Activated CD8-positive, alpha-beta memory T cell treated with anti-CD3 and anti-CD28 coated beads, Interleukin-2, amount 50 U/mL, for 4 hours (primary cell): Measurements from ENCODE around the gene GALNT9.
"Not testable (repeated sequence)": the region's sequence is repeated elsewhere in the genome, so short reads cannot be mapped to it uniquely, and the experiment has no call there.

Experiments used
- DNase-seq: peaks from one replicate; pipeline ENCODE4 v3.0.0-alpha.2; 2020

Gene GALNT9

DNA sequence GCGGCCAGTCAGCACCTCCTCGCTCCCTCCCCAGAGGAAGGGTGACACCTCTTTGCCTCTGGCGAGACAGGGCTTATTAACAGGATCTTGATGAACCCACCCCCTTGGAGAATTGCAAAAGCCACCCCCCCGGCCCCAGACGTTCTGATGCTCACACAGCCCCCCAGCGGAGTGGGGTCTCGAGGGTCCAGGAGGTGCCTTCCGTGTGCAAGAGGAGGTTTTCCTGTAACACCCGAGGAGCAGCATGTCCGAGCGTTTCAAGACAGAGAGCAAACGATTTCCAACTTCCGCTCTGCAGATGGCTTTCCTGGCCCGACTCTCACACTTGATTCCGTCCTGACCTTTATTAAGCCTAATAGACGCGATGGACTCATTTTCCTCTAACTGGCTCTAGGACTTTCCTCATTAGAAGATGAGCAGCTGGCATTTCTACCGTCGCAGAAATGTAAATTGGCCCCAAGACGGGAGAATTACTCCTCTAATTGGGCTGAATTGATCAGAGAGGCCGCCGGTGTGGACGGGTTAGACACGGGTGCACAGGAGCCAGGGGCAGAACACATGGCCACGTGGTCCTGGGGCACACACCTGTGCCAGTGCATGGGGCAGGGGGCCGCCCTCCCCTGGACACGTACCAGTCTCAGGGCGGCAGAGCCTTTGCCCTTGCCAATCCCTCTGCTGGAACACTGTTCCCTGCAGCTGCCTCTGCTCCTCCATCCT lies 100.8 kb downstream of the GALNT9 start:
- no peak for DNase-seq

DNA sequence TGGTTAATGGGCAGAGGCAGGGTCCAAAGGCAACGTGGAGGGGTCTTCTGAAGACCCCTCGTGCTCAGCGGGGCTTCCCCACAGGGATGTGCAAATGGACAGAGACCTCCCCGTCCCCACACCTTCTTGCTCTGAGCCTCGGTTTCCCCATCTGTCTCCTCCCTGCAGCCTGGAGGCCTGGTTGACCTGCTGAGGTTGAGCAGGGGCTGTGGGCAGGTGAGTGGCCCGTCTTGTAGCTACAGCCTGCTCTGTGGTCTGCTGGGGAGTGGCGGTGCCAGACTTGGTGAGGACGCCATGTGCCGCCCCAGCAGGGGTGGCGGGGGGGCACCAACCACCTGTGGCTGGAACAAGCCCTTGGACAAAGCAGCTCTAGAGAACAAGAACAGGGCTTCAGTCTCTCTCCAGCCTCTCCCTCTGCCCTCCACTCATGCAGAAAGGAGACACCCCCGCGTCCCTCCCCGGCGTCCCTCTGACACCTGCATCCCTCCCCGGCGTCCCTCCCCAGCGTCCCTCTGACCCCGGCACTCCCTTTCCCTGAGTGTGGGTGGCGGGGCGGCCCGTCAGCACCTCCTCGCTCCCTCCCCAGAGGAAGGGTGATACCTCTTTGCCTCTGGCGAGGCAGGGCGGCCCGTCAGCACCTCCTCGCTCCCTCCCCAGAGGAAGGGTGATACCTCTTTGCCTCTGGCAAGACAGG lies 101.5 kb downstream of the GALNT9 start:
- DNase-seq = no peak

DNA sequence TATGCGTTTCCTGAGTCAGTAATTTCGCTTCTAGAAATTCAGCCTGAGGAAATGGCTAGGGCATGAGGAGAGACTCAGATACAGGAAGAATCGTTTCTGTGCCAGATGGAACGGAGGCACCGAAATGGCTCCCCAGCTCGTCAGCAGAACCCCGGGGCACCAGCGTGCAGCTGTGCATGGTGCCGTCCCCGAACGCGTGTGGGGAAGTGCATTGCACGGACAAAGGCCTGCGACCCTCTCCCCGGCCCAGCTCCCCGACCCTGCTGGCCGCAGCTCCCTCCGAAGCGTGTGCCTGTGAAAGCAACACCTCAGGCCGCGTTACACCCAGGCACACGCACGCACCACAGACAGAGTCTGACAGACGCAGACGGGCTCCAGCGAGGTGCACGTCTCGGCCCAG lies 102.3 kb downstream of the GALNT9 start:
- no peak for DNase-seq

DNA sequence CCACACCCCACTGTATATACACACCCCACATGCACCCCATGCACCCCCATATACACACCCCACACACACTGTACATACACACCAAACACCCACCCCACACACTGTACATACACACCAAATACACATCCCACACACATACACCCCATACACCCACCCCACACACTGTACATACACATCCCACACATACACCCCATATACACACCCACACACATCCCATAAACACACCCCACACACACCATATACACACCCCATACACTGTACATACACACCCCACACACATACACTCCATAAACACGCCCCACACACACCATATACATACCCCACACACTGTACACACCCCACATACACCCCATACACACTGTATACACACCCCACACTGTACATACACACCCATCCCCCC lies 102.8 kb downstream of the GALNT9 start:
- no peak for DNase-seq

DNA sequence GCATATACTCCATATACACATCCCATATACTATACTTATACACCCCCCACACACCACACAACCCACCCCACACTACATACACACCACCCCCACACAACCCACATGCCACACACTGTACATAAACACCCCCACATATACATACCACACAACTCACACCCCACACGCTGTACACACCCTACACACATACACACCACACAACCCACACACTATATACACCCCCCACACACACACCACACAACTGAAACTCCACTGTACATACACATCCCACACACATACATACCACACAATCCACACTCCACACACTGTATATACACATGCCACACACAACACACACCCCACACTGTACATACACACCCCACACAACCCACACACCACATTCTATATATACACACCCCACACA lies 104.2 kb downstream of the GALNT9 start:
- no peak for DNase-seq

DNA sequence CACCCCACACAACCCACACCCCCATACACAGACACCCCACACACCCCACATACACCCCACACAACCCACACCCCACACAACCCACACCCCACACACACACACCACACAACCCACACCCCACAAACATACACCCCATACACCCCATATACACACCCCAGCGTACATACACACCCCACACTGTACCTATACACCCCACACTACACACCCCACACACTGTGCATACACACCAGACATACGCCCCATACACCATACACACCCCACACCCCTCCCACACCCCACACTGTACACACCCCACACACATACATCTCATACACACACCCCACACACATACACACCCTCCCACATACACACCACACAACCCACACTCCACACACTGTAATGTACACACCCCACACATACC lies 104.9 kb downstream of the GALNT9 start:
- DNase-seq = no peak

DNA sequence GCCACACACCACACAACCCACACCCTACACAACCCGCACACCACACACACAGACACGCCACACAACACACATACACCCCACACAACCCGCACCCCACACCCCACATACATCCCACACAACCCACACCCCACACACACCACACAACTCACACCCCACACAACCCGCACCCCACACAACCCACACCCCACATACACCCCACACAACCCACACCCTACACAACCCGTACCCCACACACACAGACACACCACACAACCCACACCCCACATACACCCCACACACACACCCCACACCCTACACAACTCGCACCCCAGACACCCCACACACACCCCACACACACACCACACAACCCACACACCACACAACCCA lies 106.6 kb downstream of the GALNT9 start:
- no peak for DNase-seq

DNA sequence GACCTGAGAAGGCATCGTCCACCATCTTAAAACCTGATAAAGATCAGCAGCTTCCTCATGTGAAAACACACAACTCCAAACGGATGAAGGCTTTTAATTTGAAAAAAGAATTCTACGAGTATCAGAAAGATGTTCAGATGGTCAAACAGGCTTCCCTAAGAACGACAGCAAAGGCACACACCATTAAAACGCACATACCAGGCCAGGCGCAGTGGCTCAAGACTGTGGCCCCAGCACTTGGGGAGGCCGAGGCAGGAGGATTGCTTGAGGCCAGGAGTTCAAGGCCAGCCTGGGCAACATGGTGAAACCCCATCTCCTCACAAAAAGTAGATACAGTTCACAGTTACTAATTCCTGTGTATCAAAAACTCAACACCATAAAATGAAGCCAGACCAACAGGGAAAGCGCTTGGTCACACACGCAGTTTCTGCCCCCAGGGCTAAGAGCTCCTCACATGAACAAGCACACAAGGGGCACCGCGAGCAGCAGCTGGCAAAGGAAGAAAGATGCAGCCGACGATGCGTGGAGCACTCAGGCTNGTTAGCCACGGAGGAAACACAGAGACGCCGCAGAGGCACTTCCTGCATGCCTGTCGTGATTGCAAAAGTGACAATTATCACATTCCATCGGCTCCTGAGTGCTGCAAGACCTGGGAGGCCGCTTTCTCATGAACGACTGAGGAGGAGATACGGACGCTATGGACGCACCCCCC lies 107.1 kb downstream of the GALNT9 start:
- DNase-seq = peak; percentile 36

DNA sequence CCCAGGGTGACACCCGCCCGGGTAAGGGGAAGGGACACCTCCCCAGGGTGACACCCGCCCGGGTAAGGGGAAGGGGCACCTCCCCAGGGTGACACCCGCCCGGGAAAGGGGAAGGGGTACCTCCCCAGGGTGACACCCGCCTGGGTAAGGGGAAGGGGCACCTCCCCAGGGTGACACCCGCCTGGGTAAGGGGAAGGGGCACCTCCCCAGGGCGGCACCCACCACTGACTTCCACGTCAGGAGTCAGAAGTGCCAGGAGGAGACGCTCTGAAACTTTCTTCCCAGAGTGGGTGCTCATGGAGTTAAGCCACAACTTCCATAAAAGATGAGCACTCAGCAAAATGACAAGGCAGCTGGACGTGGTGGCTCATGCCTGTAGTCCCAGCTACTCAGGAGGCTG lies 109.6 kb downstream of the GALNT9 start:
- DNase-seq = not testable (repeated sequence)

DNA sequence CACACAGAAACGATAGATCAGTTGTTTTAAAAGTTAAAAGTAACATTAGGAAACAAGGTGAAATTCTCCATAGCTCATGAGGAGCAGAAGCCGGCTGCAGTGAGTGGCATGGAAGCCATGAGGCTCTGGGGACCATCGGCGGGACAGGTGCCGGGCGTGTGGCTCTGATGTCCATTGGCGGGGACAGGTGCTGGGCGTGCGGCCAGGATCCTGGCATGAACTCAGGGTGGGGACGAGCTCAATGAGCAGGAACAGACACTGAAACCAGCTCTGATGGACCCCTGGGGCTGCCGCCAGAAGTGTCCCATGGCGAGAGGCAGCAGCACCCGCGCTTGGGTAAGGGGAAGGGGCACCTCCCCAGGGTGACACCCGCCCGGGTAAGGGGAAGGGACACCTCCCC lies 110.1 kb downstream of the GALNT9 start:
- no peak for DNase-seq

DNA sequence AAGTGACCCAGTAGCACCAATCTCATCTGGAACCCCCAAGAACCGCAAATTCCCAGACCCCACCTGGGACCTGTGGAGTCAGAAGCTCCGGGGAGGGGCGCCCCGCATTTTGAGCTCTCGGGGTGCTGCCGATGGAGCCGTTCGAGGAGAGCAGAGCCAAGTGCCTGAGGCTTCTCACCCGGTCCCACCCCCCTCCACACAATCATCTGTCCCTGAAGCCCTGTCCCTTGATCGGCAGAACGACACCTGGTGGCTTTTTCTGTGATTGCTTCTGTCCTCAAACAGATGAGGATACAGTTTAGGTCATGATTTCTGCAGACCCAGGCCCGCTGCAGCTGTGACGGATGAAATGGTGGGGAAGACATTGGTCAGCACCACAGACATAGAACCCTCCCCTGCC lies 110.5 kb downstream of the GALNT9 start:
- peak; percentile 43 for DNase-seq

DNA sequence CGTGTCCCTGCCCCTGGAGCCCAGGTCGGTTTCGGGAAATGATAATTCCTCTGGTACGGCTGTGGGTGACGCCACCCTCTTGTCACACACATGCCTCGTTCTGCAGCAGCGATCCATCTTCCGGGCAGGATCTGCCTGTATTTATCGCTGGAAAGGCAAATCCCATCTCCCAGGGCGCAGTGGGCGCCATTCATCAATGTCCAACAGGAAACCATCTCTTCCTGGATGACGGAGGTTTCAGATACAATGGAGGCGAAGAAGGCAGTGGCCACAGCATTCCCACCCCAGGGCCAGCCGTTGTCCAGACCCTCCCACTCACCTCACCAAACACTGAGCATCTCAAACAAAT lies 110.9 kb downstream of the GALNT9 start:
- DNase-seq = no peak

DNA sequence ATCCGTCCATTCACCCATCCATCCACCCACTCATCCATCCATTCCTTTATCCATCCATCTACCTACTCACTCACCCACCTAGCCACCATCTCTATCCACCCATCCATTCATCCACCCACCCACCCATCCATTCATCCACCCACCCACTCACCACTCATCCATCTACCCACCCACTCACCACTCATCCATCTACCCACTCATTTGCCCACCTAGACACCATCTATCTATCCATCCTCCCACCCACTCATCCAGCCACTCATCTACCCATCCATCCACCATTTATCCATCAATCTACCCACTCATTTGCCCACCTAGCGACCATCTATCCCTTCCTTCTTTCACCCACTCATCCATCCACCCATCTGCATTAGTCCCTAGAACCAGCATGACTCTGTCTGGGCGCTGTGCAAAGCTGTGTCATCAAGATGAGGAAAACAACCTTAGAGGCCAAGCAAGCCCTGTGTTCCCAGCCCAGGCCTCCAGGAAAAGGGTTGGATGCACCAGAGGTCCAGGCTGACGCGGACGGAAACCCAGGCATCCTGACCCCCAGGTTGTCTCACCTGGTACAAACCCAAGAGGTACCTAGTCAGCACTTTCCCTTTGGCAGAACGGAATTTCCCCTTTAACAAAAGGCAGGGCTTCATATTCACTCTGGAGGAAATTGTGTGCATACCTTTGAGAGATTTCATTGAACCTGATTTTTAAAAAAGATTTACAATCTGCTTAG lies 111.4 kb downstream of the GALNT9 start:
- DNase-seq = no peak

DNA sequence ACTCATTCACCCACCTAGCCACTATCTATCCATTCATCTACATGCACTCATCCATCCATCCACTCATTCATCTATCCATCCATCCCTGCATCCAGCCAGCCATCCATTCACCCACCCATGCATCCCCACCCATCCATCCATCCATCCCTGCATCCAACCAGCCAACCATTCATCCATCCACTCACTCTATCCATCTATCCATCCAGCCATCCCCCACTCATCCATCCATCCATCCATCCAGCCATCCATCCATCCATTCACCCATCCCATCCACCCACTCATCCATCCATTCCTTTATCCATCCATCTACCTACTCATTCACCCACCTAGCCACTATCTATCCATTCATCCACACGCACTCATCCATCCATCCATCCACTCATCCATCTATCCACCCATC lies 112.0 kb downstream of the GALNT9 start:
- DNase-seq = no peak

DNA sequence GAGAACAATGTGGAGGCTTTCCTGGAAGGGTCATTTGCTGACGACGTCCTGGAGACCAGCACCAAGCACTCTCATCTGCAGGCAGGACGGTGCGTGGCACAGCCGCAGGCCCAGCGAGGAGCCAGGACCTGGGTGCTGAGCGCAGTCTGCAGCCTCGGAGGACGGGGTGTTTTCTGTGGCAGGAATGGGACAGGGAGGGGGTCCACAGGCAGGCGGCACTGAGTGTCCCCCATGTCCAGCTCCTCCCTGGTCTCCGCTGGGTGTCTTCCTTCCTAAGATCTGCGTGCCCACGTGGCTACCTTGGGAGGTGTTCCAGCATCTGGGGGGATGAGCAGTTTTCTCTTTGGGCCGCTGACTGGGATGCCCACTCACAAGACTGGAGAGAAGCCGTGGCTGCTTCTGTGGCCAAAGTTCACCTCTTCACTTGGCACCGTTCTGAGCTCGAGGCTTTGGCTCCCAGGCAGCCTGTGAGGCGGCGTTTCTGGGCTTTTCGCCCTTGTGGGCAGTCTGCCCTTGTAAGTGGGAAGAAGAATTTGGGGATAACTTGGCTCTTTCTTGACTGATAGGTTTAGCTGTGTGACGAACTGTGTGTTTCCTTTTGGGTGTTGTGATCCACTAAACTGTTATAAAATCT lies 112.9 kb downstream of the GALNT9 start:
- no peak for DNase-seq

DNA sequence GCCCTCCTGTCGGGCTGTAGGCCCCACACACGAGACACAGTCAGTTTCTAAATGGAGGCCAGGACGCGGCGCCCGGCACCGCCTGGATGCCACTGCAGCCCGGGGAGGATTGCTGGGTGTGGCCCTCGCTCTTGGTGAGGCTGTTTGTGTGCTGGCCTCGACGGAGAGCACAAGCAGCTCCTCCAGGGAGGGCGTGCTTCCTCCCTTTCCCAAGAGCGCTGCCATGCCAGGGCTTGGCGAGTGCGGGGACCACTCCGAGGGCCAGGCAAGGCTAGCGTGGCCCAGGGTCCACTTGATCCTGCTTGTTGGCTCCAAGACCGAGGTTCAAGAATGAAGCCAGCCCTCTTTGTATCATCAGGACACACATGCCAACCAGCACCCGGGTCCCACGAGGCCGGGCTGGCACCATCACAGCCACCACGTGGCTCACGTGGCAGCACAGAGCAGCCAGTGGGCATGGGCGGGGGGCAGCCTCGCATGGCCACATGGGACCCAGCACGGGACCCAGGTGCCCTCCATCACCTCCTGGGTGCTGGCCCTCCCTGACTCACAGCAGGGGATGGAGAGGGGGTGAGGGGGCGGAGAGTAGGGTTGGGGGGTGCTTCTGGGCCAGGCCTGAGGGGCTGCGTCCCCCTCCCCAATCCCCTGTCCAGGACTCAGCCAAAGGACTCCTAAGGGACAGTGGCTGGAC lies 113.9 kb downstream of the GALNT9 start:
- DNase-seq = no peak

DNA sequence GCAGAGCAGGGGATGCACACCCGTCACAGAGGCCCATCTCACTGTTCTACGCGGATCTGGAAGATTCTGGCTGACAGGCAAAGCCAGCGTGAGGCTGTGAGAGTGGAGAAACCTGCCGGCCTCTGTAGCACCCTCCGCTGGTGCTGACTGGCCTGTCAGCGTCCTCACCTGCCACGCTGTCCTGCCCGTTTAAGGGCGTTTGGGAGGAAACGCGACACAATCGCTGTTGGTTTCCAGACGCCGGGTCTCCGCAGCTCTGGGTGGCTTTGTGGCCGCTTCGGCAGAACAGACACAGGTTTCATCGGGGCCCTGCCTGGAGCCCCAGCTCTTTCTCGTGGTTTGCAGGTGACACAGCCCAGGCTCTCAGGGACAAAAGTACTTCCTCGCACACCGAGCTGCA lies 114.5 kb downstream of the GALNT9 start:
- no peak for DNase-seq

DNA sequence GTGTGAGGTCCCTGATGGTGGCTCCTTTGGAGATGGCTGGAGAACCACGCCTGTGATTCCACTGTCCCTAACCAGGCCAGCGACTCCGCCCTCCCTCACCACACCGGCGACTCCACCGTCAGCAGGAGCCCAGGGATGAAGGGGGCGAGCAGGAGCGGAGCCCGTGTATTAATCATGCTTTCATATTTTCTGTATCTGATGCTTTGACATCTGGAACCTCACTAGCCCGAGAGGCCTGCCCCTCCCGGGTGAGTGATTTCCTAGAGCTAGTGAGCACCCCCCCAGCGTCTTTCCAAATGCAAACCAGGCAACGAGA lies 115.3 kb downstream of the GALNT9 start:
- DNase-seq = no peak

DNA sequence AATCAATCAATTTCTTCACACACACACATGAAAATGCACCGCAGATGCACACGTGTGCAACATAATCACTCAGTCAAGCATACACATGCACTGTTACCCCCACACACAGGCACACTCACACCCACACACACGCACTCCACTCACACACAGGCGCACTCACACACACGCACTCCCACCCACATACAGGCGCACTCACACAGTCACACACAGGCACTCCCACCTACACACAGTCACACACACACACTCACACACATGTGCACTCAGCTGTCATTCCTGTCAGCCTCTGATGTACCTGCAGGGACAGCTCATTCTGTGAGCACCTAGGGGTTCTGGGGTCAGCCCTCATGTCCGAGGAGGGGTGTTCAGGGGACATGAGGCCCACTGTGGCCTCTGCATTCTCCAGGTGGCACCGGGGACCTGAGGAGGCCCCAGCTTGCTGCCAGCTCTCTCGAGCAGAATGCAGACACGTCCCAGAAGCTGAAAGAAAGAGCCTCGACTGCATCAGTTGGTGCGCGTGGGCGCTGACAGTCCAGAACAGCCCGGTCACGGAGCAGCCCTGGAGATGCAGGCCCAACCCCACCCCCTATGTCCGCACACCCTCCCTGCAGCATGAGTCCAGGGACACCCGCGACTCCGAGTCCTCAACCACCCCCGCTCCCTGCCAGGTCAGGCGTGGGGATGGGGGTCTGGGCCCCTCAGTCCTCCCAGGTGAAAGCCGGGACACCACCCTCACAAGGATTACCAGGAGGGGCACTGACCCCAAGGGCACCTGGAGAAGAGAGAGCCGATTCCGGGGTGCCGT lies 115.8 kb downstream of the GALNT9 start:
- no peak for DNase-seq

DNA sequence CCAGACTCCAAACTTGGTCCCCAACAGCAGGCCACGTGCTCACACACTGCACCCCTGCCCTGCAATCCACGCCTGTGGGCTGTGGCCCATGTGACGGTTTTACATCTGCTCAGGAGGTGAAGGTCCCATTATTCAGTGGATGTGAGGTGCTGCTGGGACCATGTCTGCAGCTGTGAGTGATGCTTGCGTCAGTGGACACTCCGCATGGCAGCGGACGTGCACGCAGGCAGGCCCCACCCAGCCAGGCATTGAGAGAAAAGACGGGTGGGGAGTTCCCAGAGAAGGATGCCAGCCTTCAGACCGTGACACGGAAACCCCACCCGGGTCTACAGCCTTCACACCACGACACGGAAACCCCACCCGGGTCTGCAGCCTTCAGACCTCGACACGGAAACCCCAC lies 117.6 kb downstream of the GALNT9 start:
- DNase-seq = no peak

DNA sequence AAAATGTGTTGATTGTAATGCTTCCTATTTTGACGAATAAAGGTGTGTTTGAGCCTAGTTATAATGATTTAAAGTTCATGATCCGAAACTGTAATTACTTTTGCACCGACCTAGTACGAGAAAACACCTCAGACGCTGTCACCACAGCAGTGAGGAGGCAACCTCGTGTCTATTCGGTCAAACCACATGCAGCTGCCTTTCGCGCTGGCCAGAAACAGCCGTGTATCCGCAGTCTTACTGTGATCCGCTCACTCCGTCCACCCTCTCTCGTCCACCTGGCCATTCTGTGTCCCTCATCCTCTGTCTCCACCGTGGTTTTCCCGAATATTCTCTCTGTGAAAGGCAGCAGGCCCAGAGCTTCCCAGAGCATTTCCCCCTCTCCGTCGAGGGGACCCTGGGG lies 118.1 kb downstream of the GALNT9 start:
- no peak for DNase-seq
